A673 (cell line): ENCODE measurements around the gene PTPN11.

Experiments used
- EZH2 ChIP-seq: fragments of 200-600 bp; sonication (generic); IDR thresholded peaks from 2 replicates; pipeline ENCODE4 v1.6.1; 2017; ENCODE audit warnings: borderline replicate concordance, low read depth, mild to moderate bottlenecking, mixed read lengths, antibody characterized with exemption, low read length; ENCODE audit not compliant: poor library complexity, severe bottlenecking
- TF ChIP-seq, protein P1 (sequence below): fragments of 300-800, 200-600 bp; sonication (generic); conservative IDR thresholded peaks from 2 replicates; pipeline ENCODE4 v1.5.1; 2017; ENCODE audit warnings: low read depth, mild to moderate bottlenecking, antibody characterized with exemption, low read length, moderate library complexity, mixed read lengths

DNA sequence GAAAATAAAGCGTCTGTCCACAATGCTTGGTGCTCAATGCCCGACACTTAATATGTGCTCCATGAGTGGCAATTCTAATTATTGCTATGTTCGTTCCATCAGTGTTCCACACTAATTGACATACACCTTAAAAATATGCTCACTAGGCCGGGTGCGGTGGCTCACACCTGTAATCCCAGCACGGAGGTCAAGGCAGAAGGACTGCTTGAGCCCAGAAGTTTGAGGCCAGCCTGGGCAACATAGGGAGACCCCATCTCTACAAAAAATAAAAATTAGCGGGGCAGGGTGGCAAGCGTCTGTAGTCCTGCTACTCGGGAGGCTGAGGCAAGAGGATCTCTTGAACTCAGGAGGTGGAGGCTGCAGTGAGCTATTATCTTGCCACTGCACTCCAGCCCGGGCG is 35.9 kb upstream of the PTPN11 start:
- TF ChIP-seq EZH2, result no peak
- TF ChIP-seq, protein P1, sequence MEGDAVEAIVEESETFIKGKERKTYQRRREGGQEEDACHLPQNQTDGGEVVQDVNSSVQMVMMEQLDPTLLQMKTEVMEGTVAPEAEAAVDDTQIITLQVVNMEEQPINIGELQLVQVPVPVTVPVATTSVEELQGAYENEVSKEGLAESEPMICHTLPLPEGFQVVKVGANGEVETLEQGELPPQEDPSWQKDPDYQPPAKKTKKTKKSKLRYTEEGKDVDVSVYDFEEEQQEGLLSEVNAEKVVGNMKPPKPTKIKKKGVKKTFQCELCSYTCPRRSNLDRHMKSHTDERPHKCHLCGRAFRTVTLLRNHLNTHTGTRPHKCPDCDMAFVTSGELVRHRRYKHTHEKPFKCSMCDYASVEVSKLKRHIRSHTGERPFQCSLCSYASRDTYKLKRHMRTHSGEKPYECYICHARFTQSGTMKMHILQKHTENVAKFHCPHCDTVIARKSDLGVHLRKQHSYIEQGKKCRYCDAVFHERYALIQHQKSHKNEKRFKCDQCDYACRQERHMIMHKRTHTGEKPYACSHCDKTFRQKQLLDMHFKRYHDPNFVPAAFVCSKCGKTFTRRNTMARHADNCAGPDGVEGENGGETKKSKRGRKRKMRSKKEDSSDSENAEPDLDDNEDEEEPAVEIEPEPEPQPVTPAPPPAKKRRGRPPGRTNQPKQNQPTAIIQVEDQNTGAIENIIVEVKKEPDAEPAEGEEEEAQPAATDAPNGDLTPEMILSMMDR, result no peak
